Gastrocnemius medialis (tissue), 4 donors: ENCODE data around the gene PTPA.

Experiments used
- POLR2A ChIP-seq, 2 donors: fragments of 450-650 bp; IDR thresholded peaks; one replicate each; pipeline ENCODE4 v1.6.1; 2017; ENCODE audit warnings: antibody characterized with exemption in 2 of 2, mild to moderate bottlenecking in 2 of 2, moderate library complexity in 2 of 2
- TF ChIP-seq, protein P1 (sequence below), 5 experiments: fragments of 450-650 bp in 3 of 5; fragments of 200-600 bp in 2 of 5; sonication (generic) in 2 of 5; IDR thresholded peaks in 4 of 5; conservative IDR thresholded peaks in 1 of 5; 1 replicate in 4 of 5; 2 replicates in 1 of 5; pipeline ENCODE4 v1.5.1; 2016 to 2019; ENCODE audit warnings: antibody characterized with exemption in 5 of 5, mild to moderate bottlenecking in 3 of 5, moderate library complexity in 3 of 5

DNA sequence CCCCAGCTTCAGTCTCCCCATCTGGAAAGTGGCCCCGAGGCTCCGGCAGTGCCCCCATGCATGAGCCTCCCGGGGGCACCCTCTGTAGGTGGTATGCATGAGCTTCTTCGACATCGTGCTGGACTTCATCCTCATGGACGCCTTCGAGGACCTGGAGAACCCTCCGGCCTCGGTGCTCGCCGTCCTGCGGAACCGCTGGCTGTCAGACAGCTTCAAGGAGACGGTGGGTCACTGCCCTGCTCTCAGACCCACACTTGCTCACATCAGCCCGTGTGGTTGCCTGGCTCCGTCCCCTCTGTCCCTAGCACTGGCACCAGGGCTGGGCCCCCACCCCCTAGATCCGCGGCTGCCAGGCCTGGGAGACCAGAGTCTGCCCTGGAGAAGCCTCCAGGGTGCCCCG, 43.1 kb upstream of the PTPA start:
- TF ChIP-seq, protein P1, sequence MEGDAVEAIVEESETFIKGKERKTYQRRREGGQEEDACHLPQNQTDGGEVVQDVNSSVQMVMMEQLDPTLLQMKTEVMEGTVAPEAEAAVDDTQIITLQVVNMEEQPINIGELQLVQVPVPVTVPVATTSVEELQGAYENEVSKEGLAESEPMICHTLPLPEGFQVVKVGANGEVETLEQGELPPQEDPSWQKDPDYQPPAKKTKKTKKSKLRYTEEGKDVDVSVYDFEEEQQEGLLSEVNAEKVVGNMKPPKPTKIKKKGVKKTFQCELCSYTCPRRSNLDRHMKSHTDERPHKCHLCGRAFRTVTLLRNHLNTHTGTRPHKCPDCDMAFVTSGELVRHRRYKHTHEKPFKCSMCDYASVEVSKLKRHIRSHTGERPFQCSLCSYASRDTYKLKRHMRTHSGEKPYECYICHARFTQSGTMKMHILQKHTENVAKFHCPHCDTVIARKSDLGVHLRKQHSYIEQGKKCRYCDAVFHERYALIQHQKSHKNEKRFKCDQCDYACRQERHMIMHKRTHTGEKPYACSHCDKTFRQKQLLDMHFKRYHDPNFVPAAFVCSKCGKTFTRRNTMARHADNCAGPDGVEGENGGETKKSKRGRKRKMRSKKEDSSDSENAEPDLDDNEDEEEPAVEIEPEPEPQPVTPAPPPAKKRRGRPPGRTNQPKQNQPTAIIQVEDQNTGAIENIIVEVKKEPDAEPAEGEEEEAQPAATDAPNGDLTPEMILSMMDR (IDR thresholded peaks at IDR 0.05 in 4 of 5, conservative IDR thresholded peaks at IDR 0.05 in 1 of 5), result no peak
- TF ChIP-seq POLR2A (IDR thresholded peaks at IDR 0.05), result no peak
